Karpas-422 (cell line): ENCODE data around the gene GAL3ST2. TPM values are rescaled to one million over a fixed set of nuclear protein-coding genes. Genes with fewer than 3 reads are reported as not detected.

Source experiments
- DNase-seq: peaks from one replicate; pipeline ENCODE4 v3.0.0-alpha.2; 2015
- H2AFZ ChIP-seq: fragments of 200-600 bp; sonication (generic); 2 replicates; pipeline ENCODE4 v1.6.1; 2014; ENCODE audit warnings: antibody characterized with exemption, low read length, mixed read lengths
- H3K27ac ChIP-seq: fragments of 200-600 bp; sonication (generic); 2 replicates; pipeline ENCODE4 v1.5.1; 2014; ENCODE audit warnings: mild to moderate bottlenecking, low read length, moderate library complexity
- H3K27me3 ChIP-seq: fragments of 200-600 bp; sonication (generic); 2 replicates; pipeline ENCODE4 v1.6.1; 2014; ENCODE audit warnings: low read length, mixed read lengths
- H3K36me3 ChIP-seq: fragments of 200-600 bp; sonication (generic); 2 replicates; pipeline ENCODE4 v1.6.1; 2014; ENCODE audit warnings: low read length, mixed read lengths; ENCODE audit not compliant: insufficient read depth
- H3K4me1 ChIP-seq: fragments of 200-600 bp; sonication (generic); 2 replicates; pipeline ENCODE4 v1.6.1; 2014; ENCODE audit warnings: mild to moderate bottlenecking, low read length, mixed read lengths
- H3K4me2 ChIP-seq: fragments of 200-600 bp; sonication (generic); 2 replicates; pipeline ENCODE4 v1.6.1; 2014; ENCODE audit warnings: low read length, low read depth, mild to moderate bottlenecking; ENCODE audit not compliant: poor library complexity, severe bottlenecking
- H3K4me3 ChIP-seq: fragments of 200-600 bp; sonication (generic); 2 replicates; pipeline ENCODE4 v1.5.1; 2014; ENCODE audit warnings: mild to moderate bottlenecking, antibody characterized with exemption, low read length, mixed read lengths
- H3K79me2 ChIP-seq: fragments of 200-600 bp; sonication (generic); 2 replicates; pipeline ENCODE4 v1.6.1; 2014; ENCODE audit warnings: mild to moderate bottlenecking, low read length, mixed read lengths
- H3K9ac ChIP-seq: fragments of 200-600 bp; sonication (generic); 2 replicates; pipeline ENCODE4 v1.6.0; 2014; ENCODE audit warnings: low read length
- H3K9me2 ChIP-seq: fragments of 200-600 bp; sonication (generic), shearing (Covaris generic); replicated peaks from 2 replicates; pipeline ENCODE4 v1.6.0; 2014; ENCODE audit warnings: mild to moderate bottlenecking, low read length, moderate library complexity; ENCODE audit not compliant: insufficient read depth
- H3K9me3 ChIP-seq: fragments of 300-700, 200-600 bp; sonication (generic); 2 replicates; pipeline ENCODE4 v1.6.1; 2014; ENCODE audit warnings: low read length, mixed read lengths
- H4K20me1 ChIP-seq: fragments of 200-600 bp; sonication (generic); 2 replicates; pipeline ENCODE4 v1.6.1; 2014; ENCODE audit warnings: mild to moderate bottlenecking, antibody characterized with exemption, low read length, low read depth; ENCODE audit not compliant: insufficient read depth
- total RNA-seq: library from RNA; depleted of rRNA; stranded (reverse); fragments of >200 nt; shearing (Covaris generic); gene quantifications from 2 replicates; pipeline ENCODE4 v1.2.3, GENCODE V29; 2014; ENCODE audit warnings: low replicate concordance

Gene GAL3ST2
- total RNA-seq, 1 experiment from 2014 or later = not detected

- Histone ChIP-seq H3K4me1 (peaks cover 14% of the 10 kb centered on the region), H3K9ac (peak overlapping the region; percentile 67), H3K79me2 (peaks cover 43% of the 10 kb centered on the region), H2AFZ (peak overlapping the region; percentile 74), H4K20me1 (no peaks in the 10 kb centered on the region), H3K27me3 (no peaks in the 10 kb centered on the region), H3K27ac (no peak overlapping the region), H3K4me3 (peak overlapping the region; percentile 97), H3K9me2 (no peaks in the 10 kb centered on the region), H3K36me3 (no peaks in the 10 kb centered on the region), H3K9me3 (no peaks in the 10 kb centered on the region), H3K4me2 (peak overlapping the region; percentile 90)
- DNase-seq = no peak
These were observed 42.5 kb upstream of the GAL3ST2 start for GRCh38 chr2:241734208-241734466.

DNA sequence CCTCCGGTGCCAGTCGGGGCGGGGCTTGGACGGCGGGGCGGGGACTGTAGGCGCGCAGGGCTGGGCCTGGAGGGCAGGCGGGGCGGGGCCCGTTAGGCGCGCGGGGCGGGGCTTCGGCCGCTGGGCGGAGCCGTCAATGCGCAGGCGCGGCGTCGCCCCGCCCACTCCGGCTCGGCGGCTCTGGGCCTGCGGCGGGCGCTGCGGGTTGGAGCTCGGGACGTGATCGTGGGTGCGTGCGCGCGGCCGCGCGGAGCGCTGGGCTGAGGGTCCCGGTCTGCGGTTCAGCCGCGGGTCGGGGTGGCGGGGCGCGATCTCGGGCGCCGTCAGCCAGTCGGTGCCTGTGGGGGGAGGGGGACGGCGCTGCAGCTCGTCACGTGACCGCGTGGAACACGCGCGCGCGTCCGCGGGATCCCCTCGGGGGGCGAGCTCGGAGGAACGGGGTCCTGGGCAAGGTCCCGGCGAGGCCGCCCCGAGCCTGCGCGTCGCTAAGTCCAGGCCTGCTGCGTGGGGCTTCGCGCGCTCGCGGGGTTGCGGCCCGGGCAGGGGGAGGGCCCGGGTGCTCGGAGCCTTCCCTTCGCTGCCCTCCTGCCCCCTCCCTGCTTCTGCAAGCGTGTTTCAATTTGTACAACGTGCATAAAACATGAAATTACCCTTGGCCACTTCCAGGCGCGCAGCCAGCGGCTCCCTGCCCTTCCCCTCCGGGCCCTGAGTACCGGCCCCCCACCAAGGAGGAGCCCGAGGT lies 42.0 kb upstream of the GAL3ST2 start, which contains the start of gene D2HGDH:
Gene D2HGDH (plus strand): TSS at position 164 of the 742 bp plus-strand sequence. CDS start 595 bp downstream, outside the sequence.
- Histone ChIP-seq H3K27ac (peak within 1 kb of the TSS; percentile 67), H3K4me3 (peak within 1 kb of the TSS; percentile 97), H3K9me2 (no peaks in the 10 kb centered on the region), H3K9ac (peak within 1 kb of the TSS; percentile 99), H4K20me1 (no peaks in the 10 kb centered on the region), H3K9me3 (no peaks in the 10 kb centered on the region), H3K4me2 (peak within 1 kb of the TSS; percentile 90), H3K79me2 (peaks cover 48% of the 10 kb centered on the region), H3K4me1 (peaks cover 14% of the 10 kb centered on the region), H2AFZ (peak within 1 kb of the TSS; percentile 74), H3K27me3 (no peaks in the 10 kb centered on the region), H3K36me3 (no peaks in the 10 kb centered on the region)
- peak; percentile 95 for DNase-seq

GRCh38 chr2:241736111-241736510 lies 40.5 kb upstream of the GAL3ST2 start:
- H3K4me2 ChIP-seq = peak overlapping the region; percentile 90

DNA sequence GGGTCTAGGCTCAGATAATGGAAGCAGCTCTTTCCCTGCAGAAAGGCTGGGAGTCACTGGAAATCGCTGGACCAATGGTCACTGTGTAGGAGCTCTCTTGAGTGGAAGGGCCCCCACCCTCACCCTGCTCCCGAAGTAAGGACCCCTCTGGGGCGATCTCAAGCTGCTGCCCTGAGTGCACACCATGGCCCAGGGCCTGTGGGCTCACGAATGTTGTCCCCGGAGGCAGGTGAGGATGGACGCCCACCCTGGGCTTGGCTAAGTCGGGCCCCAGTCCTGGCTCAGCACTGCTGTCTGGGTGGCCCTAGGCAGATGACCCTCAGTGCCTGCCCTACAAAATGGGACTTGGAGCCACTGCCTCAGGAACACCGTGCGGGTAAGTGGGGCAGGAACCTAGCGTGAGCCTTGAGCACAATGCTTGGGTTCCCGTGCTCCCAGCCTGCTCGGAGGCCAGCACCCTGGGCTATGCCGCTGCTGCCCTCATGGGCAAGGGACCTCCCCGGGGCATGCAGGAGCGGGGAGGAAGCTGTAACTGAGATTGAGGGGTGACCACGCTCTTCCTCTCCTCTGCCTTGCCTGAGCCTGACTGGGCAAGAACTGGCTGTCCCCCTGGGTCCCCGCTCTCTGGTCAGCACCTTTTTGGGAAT lies 38.5 kb upstream of the GAL3ST2 start:
- no peak overlapping the region for H3K4me2 ChIP-seq
- H2AFZ ChIP-seq = no peak overlapping the region
- peaks cover 60% of the 10 kb centered on the region for H3K79me2 ChIP-seq
- DNase-seq = no peak
- no peak overlapping the region for H3K27ac ChIP-seq
- no peaks in the 10 kb centered on the region for H3K9me2 ChIP-seq
- H3K36me3 ChIP-seq = no peaks in the 10 kb centered on the region
- H3K4me3 ChIP-seq = no peak overlapping the region
- H3K4me1 ChIP-seq = peaks cover 14% of the 10 kb centered on the region
- no peaks in the 10 kb centered on the region for H4K20me1 ChIP-seq
- no peaks in the 10 kb centered on the region for H3K27me3 ChIP-seq
- H3K9ac ChIP-seq = no peak overlapping the region
- H3K9me3 ChIP-seq = no peaks in the 10 kb centered on the region

More at GRCh38 chr2:241736111-241736510, 40.5 kb upstream of the GAL3ST2 start:
- Histone ChIP-seq H3K4me1 (peaks cover 14% of the 10 kb centered on the region), H3K27me3 (no peaks in the 10 kb centered on the region), H3K27ac (no peak overlapping the region), H2AFZ (no peak overlapping the region), H3K36me3 (no peaks in the 10 kb centered on the region), H4K20me1 (no peaks in the 10 kb centered on the region), H3K9me3 (no peaks in the 10 kb centered on the region), H3K79me2 (peaks cover 55% of the 10 kb centered on the region), H3K9ac (peak overlapping the region; percentile 99; the same call in 1 of the 2 replicates), H3K4me3 (peak overlapping the region; percentile 97; the same call in 1 of the 2 replicates), H3K9me2 (no peaks in the 10 kb centered on the region)
- DNase-seq = no peak

GRCh38 chr2:241739177-241739576 lies 37.4 kb upstream of the GAL3ST2 start:
- Histone ChIP-seq H4K20me1 (no peaks in the 10 kb centered on the region), H3K4me2 (no peak overlapping the region), H3K4me3 (no peak overlapping the region), H2AFZ (no peak overlapping the region), H3K4me1 (peaks cover 10% of the 10 kb centered on the region), H3K79me2 (peaks cover 60% of the 10 kb centered on the region), H3K27ac (no peak overlapping the region), H3K9me3 (no peaks in the 10 kb centered on the region), H3K36me3 (peaks cover 4% of the 10 kb centered on the region; the same call in 1 of the 2 replicates), H3K27me3 (no peaks in the 10 kb centered on the region), H3K9ac (no peak overlapping the region), H3K9me2 (no peaks in the 10 kb centered on the region)
- DNase-seq = no peak

GRCh38 chr2:241739651-241740050 lies 37.0 kb upstream of the GAL3ST2 start:
- H3K79me2 ChIP-seq = peaks cover 59% of the 10 kb centered on the region
- no peak overlapping the region for H3K4me3 ChIP-seq
- no peak overlapping the region for H3K27ac ChIP-seq
- DNase-seq = no peak
- H3K4me2 ChIP-seq = no peak overlapping the region
- no peaks in the 10 kb centered on the region for H3K9me3 ChIP-seq
- peaks cover 9% of the 10 kb centered on the region for H3K4me1 ChIP-seq
- H3K27me3 ChIP-seq = no peaks in the 10 kb centered on the region
- H3K9ac ChIP-seq = no peak overlapping the region
- no peaks in the 10 kb centered on the region for H3K9me2 ChIP-seq
- H2AFZ ChIP-seq = no peak overlapping the region
- H4K20me1 ChIP-seq = no peaks in the 10 kb centered on the region
- peaks cover 9% of the 10 kb centered on the region for H3K36me3 ChIP-seq

GRCh38 chr2:241741016-241741415 lies 35.6 kb upstream of the GAL3ST2 start:
- Histone ChIP-seq H3K36me3 (peaks cover 17% of the 10 kb centered on the region), H3K9ac (no peak overlapping the region), H3K9me3 (no peaks in the 10 kb centered on the region), H3K27ac (no peak overlapping the region), H3K4me2 (no peak overlapping the region), H3K9me2 (no peaks in the 10 kb centered on the region), H3K27me3 (no peaks in the 10 kb centered on the region), H4K20me1 (no peaks in the 10 kb centered on the region), H3K4me1 (peaks cover 3% of the 10 kb centered on the region), H2AFZ (no peak overlapping the region), H3K79me2 (peaks cover 45% of the 10 kb centered on the region), H3K4me3 (no peak overlapping the region)
- DNase-seq = no peak

GRCh38 chr2:241742320-241742939 lies 34.2 kb upstream of the GAL3ST2 start:
- no peaks in the 10 kb centered on the region for H3K27me3 ChIP-seq
- H3K36me3 ChIP-seq = peaks cover 17% of the 10 kb centered on the region
- H3K9me3 ChIP-seq = no peaks in the 10 kb centered on the region
- H3K4me2 ChIP-seq = no peak overlapping the region
- H3K27ac ChIP-seq = no peak overlapping the region
- no peak overlapping the region for H2AFZ ChIP-seq
- H3K9ac ChIP-seq = no peak overlapping the region
- no peaks in the 10 kb centered on the region for H4K20me1 ChIP-seq
- no peaks in the 10 kb centered on the region for H3K9me2 ChIP-seq
- H3K4me3 ChIP-seq = no peak overlapping the region
- H3K79me2 ChIP-seq = peaks cover 32% of the 10 kb centered on the region
- no peak for DNase-seq
- H3K4me1 ChIP-seq = no peaks in the 10 kb centered on the region
